DOHH2 (cell line): ENCODE data around the gene DISC1.

Experiments
- H3F3A ChIP-seq: fragments of 200-600 bp; sonication (generic), shearing (Covaris generic); 2 replicates; pipeline ENCODE4 v1.6.0; 2016; ENCODE audit warnings: antibody characterized with exemption, mild to moderate bottlenecking; ENCODE audit not compliant: control insufficient read depth, insufficient read depth
- H3K27ac ChIP-seq: fragments of 200-600 bp; sonication (generic); 2 replicates; pipeline ENCODE4 v1.5.1; 2014; ENCODE audit warnings: low read depth, mild to moderate bottlenecking, low read length, moderate library complexity
- H3K27me3 ChIP-seq: fragments of 200-600 bp; sonication (generic); 2 replicates; pipeline ENCODE4 v1.6.1; 2014; ENCODE audit warnings: mild to moderate bottlenecking, low read length, mixed read lengths; ENCODE audit not compliant: control insufficient read depth
- H3K36me3 ChIP-seq: fragments of 200-600 bp; sonication (generic); 2 replicates; pipeline ENCODE4 v1.6.1; 2014; ENCODE audit warnings: mild to moderate bottlenecking, low read length, moderate library complexity, mixed read lengths; ENCODE audit not compliant: control insufficient read depth
- H3K4me1 ChIP-seq: fragments of 200-600 bp; sonication (generic); 2 replicates; pipeline ENCODE4 v1.6.1; 2014; ENCODE audit warnings: mild to moderate bottlenecking, low read length, mixed read lengths; ENCODE audit not compliant: control insufficient read depth
- H3K4me2 ChIP-seq: fragments of 200-600 bp; sonication (generic); 2 replicates; pipeline ENCODE4 v1.6.0; 2014; ENCODE audit warnings: mild to moderate bottlenecking, low read length, moderate library complexity
- H3K4me3 ChIP-seq: fragments of 200-600 bp; sonication (generic); 2 replicates; pipeline ENCODE4 v1.5.1; 2014; ENCODE audit warnings: mild to moderate bottlenecking, low read length, mixed read lengths
- H3K79me2 ChIP-seq: fragments of 200-600 bp; sonication (generic); 2 replicates; pipeline ENCODE4 v1.6.1; 2014; ENCODE audit warnings: mild to moderate bottlenecking, low read length, mixed read lengths; ENCODE audit not compliant: control insufficient read depth
- H3K9me2 ChIP-seq: fragments of 200-600 bp; sonication (generic); replicated peaks from 2 replicates; pipeline ENCODE4 v1.6.1; 2014; ENCODE audit warnings: mild to moderate bottlenecking, low read length, mixed read lengths; ENCODE audit not compliant: control insufficient read depth
- H3K9me3 ChIP-seq: fragments of 200-600 bp; sonication (generic); 2 replicates; pipeline ENCODE4 v1.6.1; 2014; ENCODE audit warnings: antibody characterized with exemption, low read length, mixed read lengths; ENCODE audit not compliant: control insufficient read depth, insufficient read depth
- H4K20me1 ChIP-seq: fragments of 200-600 bp; sonication (generic); 2 replicates; pipeline ENCODE4 v1.6.0; 2014; ENCODE audit warnings: low read depth, mild to moderate bottlenecking, antibody characterized with exemption, low read length, moderate library complexity; ENCODE audit not compliant: control insufficient read depth, insufficient read depth
- EZH2phosphoT487 ChIP-seq: fragments of 200-600 bp; sonication (generic); IDR thresholded peaks from 2 replicates; pipeline ENCODE4 v1.6.1; 2017; ENCODE audit warnings: borderline replicate concordance, mild to moderate bottlenecking, antibody characterized with exemption, low read length, moderate library complexity, mixed read lengths
- TF ChIP-seq, protein P1 (sequence below): fragments of 200-600 bp; sonication (generic); IDR thresholded peaks from one replicate; pipeline ENCODE4 v1.5.1; 2014; ENCODE audit warnings: antibody characterized with exemption, mild to moderate bottlenecking, low read depth, low read length; ENCODE audit not compliant: poor library complexity, severe bottlenecking

DISC1 gene

GRCh38 chr1:231676487-231676886 lies 49.9 kb downstream of the DISC1 start:
- H3K79me2 ChIP-seq: no peaks in the 10 kb centered on the region
- H3K9me2 ChIP-seq: no peaks in the 10 kb centered on the region
- H3K4me3 ChIP-seq: no peak overlapping the region
- H3F3A ChIP-seq: no peaks in the 10 kb centered on the region
- no peak overlapping the region for H3K27ac ChIP-seq
- no peak for TF ChIP-seq EZH2phosphoT487
- TF ChIP-seq, protein P1, sequence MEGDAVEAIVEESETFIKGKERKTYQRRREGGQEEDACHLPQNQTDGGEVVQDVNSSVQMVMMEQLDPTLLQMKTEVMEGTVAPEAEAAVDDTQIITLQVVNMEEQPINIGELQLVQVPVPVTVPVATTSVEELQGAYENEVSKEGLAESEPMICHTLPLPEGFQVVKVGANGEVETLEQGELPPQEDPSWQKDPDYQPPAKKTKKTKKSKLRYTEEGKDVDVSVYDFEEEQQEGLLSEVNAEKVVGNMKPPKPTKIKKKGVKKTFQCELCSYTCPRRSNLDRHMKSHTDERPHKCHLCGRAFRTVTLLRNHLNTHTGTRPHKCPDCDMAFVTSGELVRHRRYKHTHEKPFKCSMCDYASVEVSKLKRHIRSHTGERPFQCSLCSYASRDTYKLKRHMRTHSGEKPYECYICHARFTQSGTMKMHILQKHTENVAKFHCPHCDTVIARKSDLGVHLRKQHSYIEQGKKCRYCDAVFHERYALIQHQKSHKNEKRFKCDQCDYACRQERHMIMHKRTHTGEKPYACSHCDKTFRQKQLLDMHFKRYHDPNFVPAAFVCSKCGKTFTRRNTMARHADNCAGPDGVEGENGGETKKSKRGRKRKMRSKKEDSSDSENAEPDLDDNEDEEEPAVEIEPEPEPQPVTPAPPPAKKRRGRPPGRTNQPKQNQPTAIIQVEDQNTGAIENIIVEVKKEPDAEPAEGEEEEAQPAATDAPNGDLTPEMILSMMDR: no peak
- H3K27me3 ChIP-seq: no peaks in the 10 kb centered on the region
- H3K4me1 ChIP-seq: no peaks in the 10 kb centered on the region
- H3K9me3 ChIP-seq: no peaks in the 10 kb centered on the region
- no peaks in the 10 kb centered on the region for H4K20me1 ChIP-seq
- no peaks in the 10 kb centered on the region for H3K36me3 ChIP-seq
- H3K4me2 ChIP-seq: no peak overlapping the region

- no peaks in the 10 kb centered on the region for H3K27me3 ChIP-seq
- no peaks in the 10 kb centered on the region for H3K79me2 ChIP-seq
- no peak overlapping the region for H3K27ac ChIP-seq
- no peaks in the 10 kb centered on the region for H3K9me2 ChIP-seq
- H3K36me3 ChIP-seq: no peaks in the 10 kb centered on the region
- no peaks in the 10 kb centered on the region for H3K4me1 ChIP-seq
- H3K4me2 ChIP-seq: no peak overlapping the region
- no peaks in the 10 kb centered on the region for H4K20me1 ChIP-seq
- TF ChIP-seq EZH2phosphoT487: no peak
- TF ChIP-seq, protein P1: no peak
- H3K9me3 ChIP-seq: no peaks in the 10 kb centered on the region
- H3F3A ChIP-seq: no peaks in the 10 kb centered on the region
- H3K4me3 ChIP-seq: no peak overlapping the region
Observed at GRCh38 chr1:231677442-231677841, 50.9 kb downstream of the DISC1 start.

- no peak for TF ChIP-seq EZH2phosphoT487
- TF ChIP-seq, protein P1: no peak
- H3K27ac ChIP-seq: no peak overlapping the region
Observed at GRCh38 chr1:231678011-231678432, 51.4 kb downstream of the DISC1 start.

More at GRCh38 chr1:231678011-231678432, 51.4 kb downstream of the DISC1 start:
- no peak overlapping the region for H3K4me2 ChIP-seq
- H3K4me1 ChIP-seq: no peaks in the 10 kb centered on the region
- no peaks in the 10 kb centered on the region for H3K79me2 ChIP-seq
- no peak overlapping the region for H3K4me3 ChIP-seq
- no peaks in the 10 kb centered on the region for H3K9me3 ChIP-seq
- H3K36me3 ChIP-seq: no peaks in the 10 kb centered on the region
- no peaks in the 10 kb centered on the region for H3K27me3 ChIP-seq
- no peaks in the 10 kb centered on the region for H3F3A ChIP-seq
- H4K20me1 ChIP-seq: no peaks in the 10 kb centered on the region
- H3K9me2 ChIP-seq: no peaks in the 10 kb centered on the region
